Heart right ventricle (tissue), 16 donors: ENCODE data around the gene ETV3L. TPM values are rescaled to one million over a fixed set of nuclear protein-coding genes. Genes with fewer than 3 reads are reported as not detected.

Source experiments
- ATAC-seq, 8 donors: fragments of 200-7000 bp; cut with Tn5 transposase; one replicate each; pipeline ENCODE4 v1.9.1; 2020; ENCODE audit warnings: mild to moderate bottlenecking in 8 of 8, moderate library complexity in 8 of 8, moderate number of reproducible peaks in 1 of 8
- DNase-seq, 2 donors: peaks; one replicate each; pipeline ENCODE4 v3.0.0-alpha.2; 2020
- H3K27ac ChIP-seq, 10 donors: fragments of 200-600 bp; sonication (generic) in 2 of 10; one replicate each; pipeline versions ENCODE4 v1.5.0 to v1.8.0; 2020 to 2022; ENCODE audit warnings: mild to moderate bottlenecking in 3 of 10
- H3K27me3 ChIP-seq, 7 donors: fragments of 200-600 bp; one replicate each; pipeline ENCODE4 v1.8.0; 2021 to 2022; ENCODE audit warnings: mild to moderate bottlenecking in 2 of 7
- H3K36me3 ChIP-seq, 9 donors: fragments of 200-600 bp; sonication (generic) in 1 of 9; one replicate each; pipeline versions ENCODE4 v1.5.0 to v1.8.0; 2020 to 2022; ENCODE audit warnings: mild to moderate bottlenecking in 2 of 9
- H3K4me1 ChIP-seq, 9 donors: fragments of 200-600 bp; sonication (generic) in 1 of 9; one replicate each; pipeline versions ENCODE4 v1.5.0 to v1.8.0; 2020 to 2022; ENCODE audit warnings: mild to moderate bottlenecking in 4 of 9
- H3K4me3 ChIP-seq, 10 donors: fragments of 200-600 bp; sonication (generic) in 2 of 10; one replicate each; pipeline versions ENCODE4 v1.5.0 to v1.8.0; 2020 to 2022; ENCODE audit warnings: mild to moderate bottlenecking in 7 of 10, moderate library complexity in 2 of 10
- H3K9me3 ChIP-seq, 11 donors: fragments of 200-600 bp in 10 of 11; sonication (generic) in 2 of 11; one replicate each; pipeline versions ENCODE4 v1.5.0 to v1.8.0; 2013 to 2022; ENCODE audit warnings: mild to moderate bottlenecking in 2 of 11, control low read depth in 1 of 11, moderate library complexity in 1 of 11
- WGBS, 2 donors: extraction: QIAGEN DNeasy Blood & Tissue Kit; methylation state at CpG; one replicate each; pipeline ENCODE4 v1.1.7; 2013; ENCODE audit warnings: inconsistent platforms in 1 of 2; 5-methylcytosine and 5-hydroxymethylcytosine counted together
- intact Hi-C, 10 donors: fragments of 100-400 bp; cut with DNase I; formaldehyde crosslinking; loops; one replicate each; pipeline versions ENCODE4 v1.11.1 to v1.14.2; 2022
- polyA plus RNA-seq, 2 donors: library from polyadenylated mRNA; stranded (reverse); fragments of 200-250 nt; gene quantifications; one replicate each; pipeline ENCODE4 v1.2.3, GENCODE V29; 2013
- total RNA-seq, 10 donors: library from RNA; stranded (reverse); fragmentation: NEBNext Ultra II Directional in 3 of 10; extraction: Animal tissue kit (Norgen Biotek cat#: 25700) in 3 of 10; gene quantifications; one replicate each; pipeline versions ENCODE4 v1.2.1 to v1.2.4, GENCODE V29; 2021 to 2023
- TF ChIP-seq, protein P1 (sequence below), 9 donors: fragments of 200-600 bp; sonication (generic) in 2 of 9; IDR thresholded peaks; one replicate each; pipeline versions ENCODE4 v1.5.0 to v1.8.0; 2021 to 2022; ENCODE audit warnings: antibody characterized with exemption in 9 of 9, mild to moderate bottlenecking in 5 of 9, moderate library complexity in 1 of 9
- donor health status: Arrhythmogenic right ventricular cardiomyopathy.
- donor health status: ischemic (EF 13 %, LVEDD 7.1; RV severe dilation, severe dysfunction).
- donor health status: healthy with polysubstance abuse.
- donor health status: DM: no; HTN: yes; CAD: no.
- donor health status: DM: no; HTN: no; CAD: no.
- donor health status: ischemic (EF 25% LVEDD 6.9; RV normal size, moderate dysfunction).
- donor health status: ischemic (EF 25% LVEDD 5.7; RV mildly dilated, moderate dysfunction).
- donor health status: healthy.
- donor health status: DM: yes; HTN: yes; CAD: no.
- donor health status: Ischemic cardiomyopathy.
- donor health status: ischemic (EF 35%, LVEDD 5.7; RV mildly dilated, moderate dysfunction).
- donor health status: nonischemic (EF 11% LVEDD 7.7; RV severe dilation, severe dysfunction).
- donor health status: DM: yes; HTN: yes; CAD: no.
- donor health status: PGD.
- donor health status: ischemic (EF 29% LVEDD 5.4; RV normal size, mild dysfunction).
- donor health status: nonischemic (EF 23%, LVEDD 6.1; RV moderate dilation, normal function).

The ETV3L gene
- total and polyA plus RNA-seq, 12 donors: not detected

- TF ChIP-seq, protein P1, sequence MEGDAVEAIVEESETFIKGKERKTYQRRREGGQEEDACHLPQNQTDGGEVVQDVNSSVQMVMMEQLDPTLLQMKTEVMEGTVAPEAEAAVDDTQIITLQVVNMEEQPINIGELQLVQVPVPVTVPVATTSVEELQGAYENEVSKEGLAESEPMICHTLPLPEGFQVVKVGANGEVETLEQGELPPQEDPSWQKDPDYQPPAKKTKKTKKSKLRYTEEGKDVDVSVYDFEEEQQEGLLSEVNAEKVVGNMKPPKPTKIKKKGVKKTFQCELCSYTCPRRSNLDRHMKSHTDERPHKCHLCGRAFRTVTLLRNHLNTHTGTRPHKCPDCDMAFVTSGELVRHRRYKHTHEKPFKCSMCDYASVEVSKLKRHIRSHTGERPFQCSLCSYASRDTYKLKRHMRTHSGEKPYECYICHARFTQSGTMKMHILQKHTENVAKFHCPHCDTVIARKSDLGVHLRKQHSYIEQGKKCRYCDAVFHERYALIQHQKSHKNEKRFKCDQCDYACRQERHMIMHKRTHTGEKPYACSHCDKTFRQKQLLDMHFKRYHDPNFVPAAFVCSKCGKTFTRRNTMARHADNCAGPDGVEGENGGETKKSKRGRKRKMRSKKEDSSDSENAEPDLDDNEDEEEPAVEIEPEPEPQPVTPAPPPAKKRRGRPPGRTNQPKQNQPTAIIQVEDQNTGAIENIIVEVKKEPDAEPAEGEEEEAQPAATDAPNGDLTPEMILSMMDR (IDR thresholded peaks at IDR 0.05): no peak
- Histone ChIP-seq H3K4me1 (peaks cover 0 to 14% (median 7%) of the 10 kb centered on the region in 9 donors), H3K27ac (no peak overlapping the region), H3K9me3 (no peaks in the 10 kb centered on the region), H3K27me3 (no peaks in the 10 kb centered on the region), H3K4me3 (no peak overlapping the region), H3K36me3 (no peaks in the 10 kb centered on the region)
- intact Hi-C loops: loop anchor here in 1 of 10 donors (5.0 kb wide), 1 partner anchor 392 kb away; no protein-coding TSS in a partner anchor
- ATAC-seq (no peak), DNase-seq (no peak)
- 95 to 100% methylated on average over 2 of the region's 2 CpGs for WGBS, 2 donors
Observed at GRCh38 chr1:157095551-157095950, 4.1 kb downstream of the ETV3L start.

DNA sequence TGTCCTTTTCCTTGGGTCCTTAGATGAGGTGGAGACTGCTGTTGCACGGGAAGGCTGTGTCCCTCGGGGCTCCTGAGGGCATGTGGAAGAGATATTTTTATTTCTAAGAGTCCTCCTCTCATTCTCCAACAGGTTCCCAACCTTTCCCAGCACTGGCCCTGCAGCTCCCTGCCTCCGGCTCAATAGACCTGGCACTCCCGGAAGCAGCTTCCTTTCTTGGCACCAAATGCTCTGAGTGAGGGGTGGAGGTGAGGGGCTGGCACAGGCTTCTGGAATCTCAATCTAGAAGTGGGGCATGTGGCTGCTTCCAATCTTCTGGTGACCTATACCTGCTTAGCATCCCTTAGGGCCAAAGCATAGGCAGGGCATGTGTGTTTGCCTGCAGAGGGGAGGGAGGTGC, 4.5 kb downstream of the ETV3L start:
- TF ChIP-seq, protein P1 (IDR thresholded peaks at IDR 0.05): no peak
- no peak for ATAC-seq

GRCh38 chr1:157092831-157093230, 6.8 kb downstream of the ETV3L start:
- TF ChIP-seq, protein P1 (IDR thresholded peaks at IDR 0.05): no peak
- H3K36me3 ChIP-seq: no peaks in the 10 kb centered on the region
- H3K27me3 ChIP-seq: no peaks in the 10 kb centered on the region
- intact Hi-C loops: loop anchor here in 1 of 10 donors (2.0 kb wide), 1 partner anchor 64 kb away; no protein-coding TSS in a partner anchor
- no peak overlapping the region for H3K27ac ChIP-seq
- peaks cover 0 to 19% (median 7%) of the 10 kb centered on the region in 9 donors for H3K4me1 ChIP-seq
- 20 to 22% methylated on average over 8 of the region's 8 CpGs for WGBS, 2 donors
- ATAC-seq: peak; percentile 28 to 75 (median 55)
- no peaks in the 10 kb centered on the region for H3K9me3 ChIP-seq
- no peak overlapping the region for H3K4me3 ChIP-seq
- DNase-seq: peak; percentile 71 to 73

More for the DNA sequence above, 4.5 kb downstream of the ETV3L start:
- Histone ChIP-seq H3K9me3 (no peaks in the 10 kb centered on the region), H3K4me3 (no peak overlapping the region), H3K27me3 (no peaks in the 10 kb centered on the region), H3K36me3 (no peaks in the 10 kb centered on the region), H3K27ac (no peak overlapping the region), H3K4me1 (peaks cover 0 to 17% (median 7%) of the 10 kb centered on the region in 9 donors)
- DNase-seq: no peak
- whole genome bisulfite sequencing, 2 donors: 63 to 66% methylated on average over 4 of the region's 4 CpGs
- intact Hi-C loops: loop anchor here in 1 of 10 donors (5.0 kb wide), 1 partner anchor 392 kb away; no protein-coding TSS in a partner anchor

DNA sequence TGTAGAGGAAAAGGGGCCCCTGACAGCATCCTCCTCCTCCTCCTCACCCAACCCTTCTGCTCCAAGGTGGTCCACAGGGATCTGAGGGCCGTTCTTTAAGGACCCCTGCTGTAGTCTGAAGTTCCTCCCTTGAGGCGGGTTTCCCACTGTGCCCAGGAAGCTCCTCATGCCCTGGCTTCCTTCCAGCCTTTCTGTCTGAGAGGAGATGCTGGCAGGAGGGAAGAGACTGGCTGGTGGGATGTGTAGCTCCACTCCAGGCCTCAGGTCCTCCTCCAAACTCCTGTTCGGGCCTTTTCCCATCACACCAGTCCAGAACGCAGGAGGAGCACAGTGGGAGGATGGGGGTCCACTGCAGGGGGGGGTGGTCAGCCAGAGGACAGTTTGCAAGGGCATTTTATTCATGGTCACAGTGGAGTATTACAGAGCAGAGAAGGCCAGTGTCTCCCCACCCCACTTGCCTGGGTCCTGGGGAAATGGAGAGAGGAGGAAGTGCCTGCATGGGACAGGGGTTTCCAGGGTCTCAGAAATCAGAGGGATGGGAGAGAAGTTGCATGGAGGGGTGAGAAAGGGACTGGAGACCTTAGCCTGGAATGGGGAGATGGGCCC, 7.8 kb downstream of the ETV3L start:
- peaks cover 0 to 19% (median 7%) of the 10 kb centered on the region in 9 donors for H3K4me1 ChIP-seq
- H3K36me3 ChIP-seq: no peaks in the 10 kb centered on the region
- ATAC-seq (no peak), DNase-seq (no peak)
- H3K4me3 ChIP-seq: no peak overlapping the region
- 77 to 86% methylated on average over 4 of the region's 4 CpGs for WGBS, 2 donors
- no peaks in the 10 kb centered on the region for H3K9me3 ChIP-seq
- no peak overlapping the region for H3K27ac ChIP-seq
- TF ChIP-seq, protein P1 (IDR thresholded peaks at IDR 0.05): no peak
- H3K27me3 ChIP-seq: no peaks in the 10 kb centered on the region
- intact Hi-C loops: loop anchor here in 3 of 10 donors (2.0 kb wide), 1 partner anchor 65 kb away; no protein-coding TSS in a partner anchor
